Endothelial cell (in vitro differentiated cells): ENCODE data around the gene RBP5. TPM values are rescaled to one million over a fixed set of nuclear protein-coding genes. Genes with fewer than 3 reads are reported as not detected.

Experiments
- DNase-seq: peaks from one replicate; pipeline ENCODE4 v3.0.0; 2021; ENCODE audit warnings: low spot score
- H3K27ac Mint-ChIP-seq: one replicate; pipeline ENCODE4 v1.8.0; 2021; ENCODE audit warnings: mixed read lengths, inconsistent platforms; ENCODE audit not compliant: unreplicated experiment
- H3K27me3 Mint-ChIP-seq: one replicate; pipeline ENCODE4 v1.8.0; 2021; ENCODE audit warnings: mild to moderate bottlenecking, moderate library complexity, mixed read lengths, inconsistent platforms; ENCODE audit not compliant: unreplicated experiment
- H3K36me3 Mint-ChIP-seq: one replicate; pipeline ENCODE4 v1.8.0; 2021; ENCODE audit warnings: mild to moderate bottlenecking, low read depth, mixed read lengths, inconsistent platforms; ENCODE audit not compliant: unreplicated experiment
- H3K4me1 Mint-ChIP-seq: one replicate; pipeline ENCODE4 v1.8.0; 2021; ENCODE audit warnings: mild to moderate bottlenecking, mixed read lengths, inconsistent platforms; ENCODE audit not compliant: unreplicated experiment
- H3K4me3 Mint-ChIP-seq: one replicate; pipeline ENCODE4 v1.8.0; 2021; ENCODE audit warnings: mild to moderate bottlenecking, mixed read lengths, inconsistent platforms; ENCODE audit not compliant: unreplicated experiment
- H3K9me3 Mint-ChIP-seq: one replicate; pipeline ENCODE4 v1.8.0; 2021; ENCODE audit warnings: mixed read lengths, inconsistent platforms; ENCODE audit not compliant: unreplicated experiment
- total RNA-seq: library from RNA; stranded (reverse); fragmentation: NEBNext Ultra II Directional; extraction: Animal tissue kit (Norgen Biotek cat#: 25700); gene quantifications from one replicate; pipeline ENCODE4 v1.2.1, GENCODE V29; 2021; ENCODE audit not compliant: unreplicated experiment
- TF ChIP-seq, protein P1 (sequence below): fragments of 200-600 bp; sonication (generic); IDR thresholded peaks from one replicate; pipeline ENCODE4 v1.5.0; 2021; ENCODE audit warnings: antibody characterized with exemption; ENCODE audit not compliant: unreplicated experiment

RBP5 gene
- total RNA-seq, 1 donor from 2014 or later = 1.0 TPM

DNA sequence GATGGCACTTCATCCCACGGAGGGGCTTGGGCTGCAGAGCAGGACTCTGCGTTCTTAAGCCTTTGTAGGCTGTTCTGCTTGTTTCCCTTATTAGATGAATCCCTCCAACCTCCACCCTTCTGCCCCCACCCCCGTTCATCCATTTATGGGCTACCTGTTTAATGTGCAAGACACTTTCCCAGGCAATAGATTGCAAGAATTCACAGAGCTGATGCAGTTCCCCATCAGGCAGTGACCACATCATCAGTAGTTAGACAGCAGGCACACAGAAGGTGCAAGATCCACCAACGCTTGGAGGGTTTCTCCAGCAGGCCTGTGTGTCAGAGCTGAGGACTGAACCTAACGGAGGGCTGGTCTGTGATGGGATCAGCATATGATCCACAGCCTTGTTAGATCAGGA is 35.2 kb downstream of the RBP5 start:
- TF ChIP-seq, protein P1, sequence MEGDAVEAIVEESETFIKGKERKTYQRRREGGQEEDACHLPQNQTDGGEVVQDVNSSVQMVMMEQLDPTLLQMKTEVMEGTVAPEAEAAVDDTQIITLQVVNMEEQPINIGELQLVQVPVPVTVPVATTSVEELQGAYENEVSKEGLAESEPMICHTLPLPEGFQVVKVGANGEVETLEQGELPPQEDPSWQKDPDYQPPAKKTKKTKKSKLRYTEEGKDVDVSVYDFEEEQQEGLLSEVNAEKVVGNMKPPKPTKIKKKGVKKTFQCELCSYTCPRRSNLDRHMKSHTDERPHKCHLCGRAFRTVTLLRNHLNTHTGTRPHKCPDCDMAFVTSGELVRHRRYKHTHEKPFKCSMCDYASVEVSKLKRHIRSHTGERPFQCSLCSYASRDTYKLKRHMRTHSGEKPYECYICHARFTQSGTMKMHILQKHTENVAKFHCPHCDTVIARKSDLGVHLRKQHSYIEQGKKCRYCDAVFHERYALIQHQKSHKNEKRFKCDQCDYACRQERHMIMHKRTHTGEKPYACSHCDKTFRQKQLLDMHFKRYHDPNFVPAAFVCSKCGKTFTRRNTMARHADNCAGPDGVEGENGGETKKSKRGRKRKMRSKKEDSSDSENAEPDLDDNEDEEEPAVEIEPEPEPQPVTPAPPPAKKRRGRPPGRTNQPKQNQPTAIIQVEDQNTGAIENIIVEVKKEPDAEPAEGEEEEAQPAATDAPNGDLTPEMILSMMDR = no peak
- Mint-ChIP-seq H3K9me3 (no peaks in the 10 kb centered on the region), H3K4me1 (peaks cover 13% of the 10 kb centered on the region), H3K27ac (no peak overlapping the region), H3K27me3 (peaks cover 9% of the 10 kb centered on the region), H3K36me3 (peaks cover 3% of the 10 kb centered on the region), H3K4me3 (no peak overlapping the region)
- DNase-seq = no peak

DNA sequence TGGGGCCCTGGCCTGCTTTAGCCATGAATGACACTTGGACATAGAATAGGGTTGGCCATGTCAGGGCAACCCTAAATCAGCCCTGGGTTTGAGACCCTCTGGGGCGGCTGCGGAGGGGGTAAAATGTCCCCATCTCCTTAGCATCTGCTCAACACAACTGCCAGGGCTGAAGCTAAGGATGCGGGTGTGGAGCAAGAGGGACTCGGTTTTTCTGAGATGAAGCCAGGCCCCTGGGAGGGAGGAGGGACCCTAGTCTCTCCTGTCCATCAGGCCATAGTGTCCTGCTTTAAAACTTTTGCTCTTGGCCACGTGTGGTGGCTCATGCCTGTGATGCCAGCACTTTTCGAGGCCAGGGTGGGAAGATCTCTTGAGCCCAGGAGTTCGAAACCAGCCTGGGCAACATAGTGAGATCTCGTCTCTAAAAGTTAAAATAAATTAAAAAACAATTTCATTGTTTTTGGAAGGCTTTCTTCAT is 35.7 kb downstream of the RBP5 start:
- Mint-ChIP-seq H3K27ac (no peak overlapping the region), H3K9me3 (no peaks in the 10 kb centered on the region), H3K27me3 (peaks cover 9% of the 10 kb centered on the region), H3K36me3 (peaks cover 3% of the 10 kb centered on the region), H3K4me1 (peaks cover 13% of the 10 kb centered on the region), H3K4me3 (no peak overlapping the region)
- TF ChIP-seq, protein P1 = no peak
- no peak for DNase-seq

GRCh38 chr12:7092229-7092985 is 36.3 kb downstream of the RBP5 start, which contains the start of gene C1R:
C1R (minus strand) TSS chr12:7092445; CDS start chr12:7092388, 57 bp downstream.
- TF ChIP-seq, protein P1 = peak; percentile 81
- Mint-ChIP-seq H3K4me1 (peaks cover 13% of the 10 kb centered on the region), H3K27me3 (peaks cover 9% of the 10 kb centered on the region), H3K36me3 (peaks cover 3% of the 10 kb centered on the region), H3K4me3 (peak within 1 kb of the TSS; percentile 73), H3K9me3 (no peaks in the 10 kb centered on the region), H3K27ac (no peak within 1 kb of the TSS)
- DNase-seq = peak; percentile 62

GRCh38 chr12:7091660-7092228 is 36.9 kb downstream of the RBP5 start:
- no peak overlapping the region for H3K27ac Mint-ChIP-seq
- DNase-seq = no peak
- peaks cover 4% of the 10 kb centered on the region for H3K36me3 Mint-ChIP-seq
- TF ChIP-seq, protein P1 = no peak
- no peaks in the 10 kb centered on the region for H3K9me3 Mint-ChIP-seq
- H3K4me3 Mint-ChIP-seq = peak overlapping the region; percentile 73
- H3K27me3 Mint-ChIP-seq = peaks cover 10% of the 10 kb centered on the region
- H3K4me1 Mint-ChIP-seq = peaks cover 13% of the 10 kb centered on the region

- Mint-ChIP-seq H3K36me3 (peaks cover 6% of the 10 kb centered on the region), H3K27ac (no peak overlapping the region), H3K27me3 (peaks cover 11% of the 10 kb centered on the region), H3K4me1 (peaks cover 13% of the 10 kb centered on the region), H3K9me3 (no peaks in the 10 kb centered on the region), H3K4me3 (no peak overlapping the region)
- TF ChIP-seq, protein P1 = no peak
- no peak for DNase-seq
Observed at GRCh38 chr12:7091171-7091570, 37.5 kb downstream of the RBP5 start.
